GDM1 (cell line): ENCODE results near the gene NSRP1.
"Not testable (repeated sequence)": the region's sequence is repeated elsewhere in the genome, so short reads cannot be mapped to it uniquely, and the experiment has no call there.

Experiments used
- DNase-seq: peaks from one replicate; lab custom pipeline; 2025; lab: John Stamatoyannopoulos, UW

NSRP1 gene, protein sequence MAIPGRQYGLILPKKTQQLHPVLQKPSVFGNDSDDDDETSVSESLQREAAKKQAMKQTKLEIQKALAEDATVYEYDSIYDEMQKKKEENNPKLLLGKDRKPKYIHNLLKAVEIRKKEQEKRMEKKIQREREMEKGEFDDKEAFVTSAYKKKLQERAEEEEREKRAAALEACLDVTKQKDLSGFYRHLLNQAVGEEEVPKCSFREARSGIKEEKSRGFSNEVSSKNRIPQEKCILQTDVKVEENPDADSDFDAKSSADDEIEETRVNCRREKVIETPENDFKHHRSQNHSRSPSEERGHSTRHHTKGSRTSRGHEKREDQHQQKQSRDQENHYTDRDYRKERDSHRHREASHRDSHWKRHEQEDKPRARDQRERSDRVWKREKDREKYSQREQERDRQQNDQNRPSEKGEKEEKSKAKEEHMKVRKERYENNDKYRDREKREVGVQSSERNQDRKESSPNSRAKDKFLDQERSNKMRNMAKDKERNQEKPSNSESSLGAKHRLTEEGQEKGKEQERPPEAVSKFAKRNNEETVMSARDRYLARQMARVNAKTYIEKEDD

DNA sequence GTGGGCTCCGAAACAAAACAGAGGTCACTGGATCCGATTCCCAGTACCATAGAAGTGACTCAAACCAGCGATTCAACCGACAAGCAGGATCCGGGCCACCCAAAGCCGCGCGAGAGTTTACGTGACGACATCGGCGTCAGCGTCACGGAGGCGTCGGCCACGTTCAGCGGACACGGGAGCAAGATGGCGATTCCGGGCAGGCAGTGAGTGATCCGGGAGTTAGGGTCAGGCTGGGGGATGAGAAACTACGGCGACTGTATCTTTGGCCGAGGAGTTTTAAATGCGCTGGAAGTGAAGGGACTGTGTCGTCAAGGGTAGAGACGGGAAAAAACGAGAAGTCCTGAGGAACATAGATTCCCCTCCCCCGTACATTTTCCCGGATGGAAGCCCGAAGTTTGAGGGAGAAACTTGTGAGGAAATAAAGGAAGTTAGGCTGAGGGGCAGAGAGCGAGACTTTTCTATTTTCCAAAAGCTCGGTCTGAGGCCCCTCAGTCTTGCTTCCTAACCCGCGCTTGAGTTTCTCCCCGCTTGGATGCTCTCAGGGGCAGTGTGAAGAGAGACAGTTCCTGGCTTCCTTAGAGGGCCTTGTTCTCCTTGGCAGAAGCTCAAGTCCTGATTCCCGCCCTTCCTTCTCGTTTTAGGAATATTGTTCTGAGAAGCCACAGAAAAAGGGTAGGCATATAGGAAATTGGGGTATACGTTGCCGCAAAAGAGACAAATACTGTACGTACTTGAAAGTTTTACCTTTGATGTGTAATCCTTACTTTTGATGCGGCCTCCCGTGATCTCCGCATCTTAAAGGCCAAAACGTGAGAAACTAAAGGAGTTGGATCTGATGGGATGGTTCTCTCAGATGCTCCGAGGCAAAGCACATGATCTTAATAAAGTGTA is at the start of gene NSRP1:
NSRP1 (plus strand) TSS at position 156 of the 891 bp plus-strand sequence; CDS start at position 184, 28 bp downstream.
- DNase-seq = peak; percentile 91

GRCh38 chr17:30068465-30068864 is 48.2 kb upstream of the NSRP1 start:
- DNase-seq = no peak

DNA sequence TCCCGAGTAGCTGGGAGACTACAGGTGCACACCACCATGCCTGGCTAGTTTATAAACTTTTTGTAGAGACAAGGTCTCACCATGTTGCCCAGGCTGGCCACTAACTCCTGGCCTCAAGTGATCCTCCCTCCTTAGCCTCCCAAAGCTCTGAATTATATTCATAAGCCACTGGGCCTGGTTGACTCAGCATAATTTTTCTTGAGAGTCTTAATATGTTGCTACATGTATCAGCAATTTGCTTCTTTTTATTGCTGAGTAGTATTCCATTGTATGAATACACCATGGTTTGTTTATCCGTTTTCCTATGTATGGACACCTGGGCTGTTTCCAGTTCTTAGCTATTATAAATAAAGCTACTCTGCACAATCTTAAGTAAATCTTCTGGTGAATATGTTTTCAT is 42.4 kb upstream of the NSRP1 start:
- no peak for DNase-seq

DNA sequence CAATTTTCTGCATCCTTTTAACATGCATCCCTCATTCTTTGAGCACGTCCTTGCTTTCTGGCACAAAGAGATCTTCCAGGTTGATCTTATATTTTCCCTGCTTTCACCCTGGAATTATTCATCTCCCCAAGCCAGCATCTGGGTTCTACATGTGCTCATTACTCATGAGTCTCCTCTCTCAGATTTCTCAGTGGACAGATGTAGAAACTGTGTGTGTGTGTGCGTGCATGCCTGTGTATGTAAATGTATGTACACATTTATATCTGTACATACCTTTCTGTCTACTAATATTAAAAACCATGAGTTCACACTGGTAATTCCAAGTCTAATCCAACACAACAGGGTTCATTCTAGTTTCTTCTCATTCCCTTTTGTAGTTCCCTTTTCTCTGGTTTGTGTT is 41.9 kb upstream of the NSRP1 start:
- DNase-seq = no peak

DNA sequence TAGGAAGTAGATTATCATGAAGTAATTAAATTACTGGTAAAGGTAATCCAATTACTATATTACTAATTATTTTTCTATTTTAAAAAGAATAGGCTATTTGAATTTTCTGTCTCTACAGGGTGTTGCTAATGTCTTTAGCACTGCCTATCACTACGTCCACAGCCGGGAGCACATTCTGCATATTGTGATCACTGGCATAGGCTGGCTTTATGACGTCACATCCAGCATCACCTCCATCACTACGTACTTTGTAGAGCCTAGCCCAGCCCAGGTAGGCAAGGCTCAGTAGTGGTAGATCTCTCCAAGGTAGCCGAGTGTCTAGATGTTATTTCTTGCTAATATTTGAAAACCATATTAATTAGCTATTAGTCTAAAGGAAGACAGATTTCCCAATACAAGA is 33.8 kb upstream of the NSRP1 start:
- DNase-seq = no peak

GRCh38 chr17:30084788-30085187 is 31.8 kb upstream of the NSRP1 start:
- DNase-seq = no peak

DNA sequence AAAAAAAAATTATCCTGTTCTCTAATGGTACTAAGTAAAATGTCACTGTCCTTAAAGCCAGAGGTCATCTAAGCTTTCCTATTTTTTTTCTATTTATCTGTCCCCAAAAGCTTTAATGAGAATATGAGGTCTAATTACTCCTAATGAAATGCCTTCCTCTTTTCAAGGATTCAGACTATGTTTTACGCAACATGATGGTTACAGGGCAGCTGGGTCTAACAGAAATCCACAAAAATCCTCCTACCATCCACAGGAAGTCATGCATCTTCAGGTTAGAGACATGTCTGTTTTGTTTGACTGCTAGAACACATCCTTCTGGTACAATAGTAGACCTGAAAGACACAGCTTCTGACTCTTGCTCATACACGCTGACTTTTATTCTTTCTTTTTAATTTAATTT is 29.7 kb upstream of the NSRP1 start:
- DNase-seq = no peak

DNA sequence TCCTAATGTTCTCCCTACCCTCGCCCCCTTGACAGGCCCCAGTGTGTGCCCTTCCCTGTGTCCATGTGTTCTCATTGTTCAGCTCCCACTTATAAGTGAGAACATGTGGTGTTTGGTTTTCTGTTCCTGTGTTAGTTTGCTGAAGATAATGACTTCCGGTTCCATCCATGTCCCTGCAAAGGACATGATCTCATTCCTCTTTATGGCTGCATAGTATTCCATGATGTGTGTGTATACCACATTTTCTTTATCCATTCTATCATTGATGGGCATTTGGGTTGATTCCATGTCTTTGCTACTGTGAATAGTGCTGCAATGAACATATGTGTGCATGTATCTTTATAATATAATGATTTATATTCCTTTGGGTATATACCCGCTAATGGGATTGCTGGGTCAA is 29.2 kb upstream of the NSRP1 start:
- not testable (repeated sequence) for DNase-seq

DNA sequence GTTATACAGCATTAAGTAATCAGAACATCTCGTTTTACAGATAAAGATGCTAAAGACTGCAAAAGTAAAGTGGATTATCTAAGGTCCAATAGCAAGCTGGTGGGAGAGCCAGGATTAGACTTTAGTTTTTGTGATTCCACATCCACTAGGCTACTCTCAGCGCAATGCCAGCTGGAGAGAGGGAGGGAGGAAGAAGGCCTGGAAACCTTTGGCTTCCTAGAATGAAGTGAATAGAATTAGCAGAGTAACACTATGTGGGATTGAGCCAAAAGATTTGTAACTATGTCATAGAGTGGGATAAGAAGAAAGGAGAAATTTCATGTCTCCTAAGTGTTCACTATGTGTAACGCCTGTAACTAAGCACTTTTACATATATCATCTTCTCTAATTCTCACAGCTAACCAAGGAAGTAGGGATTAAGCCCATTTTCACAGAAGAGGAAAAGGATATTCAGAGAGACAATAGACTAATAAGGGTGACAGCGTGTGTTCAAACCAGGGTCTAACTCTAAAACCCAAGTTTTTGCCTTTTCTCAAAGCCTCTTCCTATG is 25.4 kb upstream of the NSRP1 start:
- DNase-seq = no peak

DNA sequence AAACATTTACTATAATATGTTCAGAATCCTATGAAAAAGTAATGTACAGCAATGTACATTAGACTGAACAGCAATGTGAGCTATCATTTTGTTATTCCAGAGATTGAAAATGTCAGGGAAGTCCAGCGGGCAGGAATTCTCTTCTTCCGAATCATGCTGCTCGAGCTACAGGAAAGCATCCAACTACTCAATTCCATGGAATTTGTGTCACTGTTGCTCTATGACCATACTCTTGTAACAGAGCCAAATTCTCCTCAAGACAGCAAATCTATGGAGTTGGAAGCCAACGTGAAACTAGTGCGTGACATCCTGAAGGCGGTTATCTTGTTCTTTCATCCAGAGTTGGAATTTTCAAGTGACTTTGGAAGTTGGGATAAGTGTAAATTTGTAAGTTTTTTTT is 24.8 kb upstream of the NSRP1 start:
- no peak for DNase-seq

- no peak for DNase-seq
Observed at GRCh38 chr17:30092886-30093285, 23.7 kb upstream of the NSRP1 start.

GRCh38 chr17:30093463-30094147 is 23.0 kb upstream of the NSRP1 start:
- DNase-seq = peak; percentile 35

DNA sequence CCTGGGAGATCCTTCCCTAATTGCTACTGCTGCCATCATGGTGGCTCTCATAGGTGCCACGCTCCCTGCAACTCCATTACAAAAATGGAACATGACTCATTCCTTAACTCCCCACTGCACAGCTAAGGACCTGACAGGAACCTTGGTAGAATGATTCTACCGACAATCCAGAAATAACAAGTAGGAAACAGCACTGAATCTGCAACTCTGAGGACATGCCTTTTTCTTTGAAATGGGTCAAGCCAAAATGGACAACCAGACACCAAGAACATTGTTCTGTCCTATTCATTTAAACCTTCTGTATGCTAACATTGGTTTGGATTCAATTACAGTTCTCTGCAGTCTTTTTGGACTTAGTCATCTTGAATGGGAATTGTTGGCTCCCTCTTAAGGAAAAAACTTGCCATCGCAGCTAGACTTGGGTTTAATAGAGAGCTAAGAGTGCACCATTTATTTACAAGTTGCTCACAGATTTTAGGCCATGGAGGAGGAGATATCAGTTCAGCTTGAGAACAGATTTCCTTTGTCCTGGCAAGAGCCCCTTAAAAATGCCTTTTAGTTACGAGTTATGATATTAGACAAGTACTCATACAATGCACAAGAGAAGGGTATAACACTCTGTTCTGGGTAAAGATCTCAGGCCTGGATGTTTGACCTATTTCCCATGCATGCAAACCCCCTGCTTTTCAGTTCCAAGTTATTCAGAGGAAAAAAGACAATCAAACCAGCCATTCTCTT is 20.9 kb upstream of the NSRP1 start:
- peak; percentile 47 for DNase-seq

GRCh38 chr17:30101686-30102390 is 14.8 kb upstream of the NSRP1 start:
- DNase-seq = no peak

GRCh38 chr17:30103921-30104320 is 12.7 kb upstream of the NSRP1 start:
- DNase-seq = no peak

- peak; percentile 73 for DNase-seq
Observed at GRCh38 chr17:30104575-30105339, 11.9 kb upstream of the NSRP1 start.

GRCh38 chr17:30112794-30113193 is 3.8 kb upstream of the NSRP1 start:
- no peak for DNase-seq

DNA sequence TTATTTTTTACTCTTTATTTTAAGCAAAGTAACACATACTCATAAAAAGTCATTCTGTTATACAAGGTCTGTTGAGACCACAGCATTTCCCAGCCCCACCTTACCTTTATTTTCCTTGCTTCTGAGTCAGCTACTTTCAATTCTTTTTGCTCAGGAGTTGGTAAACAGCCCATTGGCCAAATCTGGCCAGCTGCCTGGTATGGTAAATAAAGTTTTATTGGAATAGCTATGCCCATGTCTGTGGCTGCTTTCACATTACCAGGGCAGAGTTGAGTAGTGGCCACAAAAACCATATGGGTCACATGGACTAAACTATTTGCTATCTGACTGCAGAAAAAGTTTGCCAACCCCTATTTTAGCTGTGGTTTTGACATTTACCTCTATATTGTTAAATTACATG is 3.4 kb upstream of the NSRP1 start:
- DNase-seq = no peak

- no peak for DNase-seq
Observed at GRCh38 chr17:30116345-30116660, 313 bp upstream of the NSRP1 start.

DNA sequence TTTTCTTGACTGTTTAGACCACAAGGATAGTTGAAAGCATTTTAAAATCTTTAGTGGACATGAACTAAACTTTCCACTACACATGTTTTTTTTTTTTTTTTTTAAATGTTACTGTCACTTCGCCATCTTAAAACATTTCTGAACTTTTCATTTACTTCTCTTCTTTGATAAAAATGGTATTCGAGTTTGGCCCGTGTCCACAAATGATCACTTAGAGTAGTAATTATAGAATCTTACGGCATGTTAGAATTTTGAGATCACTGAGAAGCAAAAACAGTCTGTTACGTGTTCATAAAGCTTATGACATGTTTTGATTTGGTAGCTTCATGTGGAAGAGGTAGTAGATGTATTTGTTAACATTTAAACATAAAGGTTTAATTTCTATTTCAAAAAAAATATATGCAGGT is 1.1 kb downstream of the NSRP1 start:
- no peak for DNase-seq
